H1 (cell line): ENCODE data around the gene HMX1. TPM values are rescaled to one million over a fixed set of nuclear protein-coding genes. Genes with fewer than 3 reads are reported as not detected.

ENCODE experiments used
- CTCF ChIA-PET: fragments of 300-600 bp; sonication (Branson Sonifier 250); formaldehyde crosslinking; loops from one replicate; lab custom pipeline; 2021; ENCODE audit not compliant: partially characterized antibody; lab: Charles Lee
- POLR2A ChIA-PET: fragments of 300-600 bp; sonication (Branson Sonifier 250); formaldehyde crosslinking; loops from one replicate; lab custom pipeline; 2021; ENCODE audit warnings: inconsistent platforms; ENCODE audit not compliant: partially characterized antibody; lab: Charles Lee
- DNase-seq, 2 experiments: peaks; one replicate each; pipeline versions ENCODE4 v3.0.0 to v3.0.0-alpha.2; 2010 to 2022; ENCODE audit warnings: low spot score in 2 of 2, low read depth in 1 of 2, mixed read lengths in 1 of 2
- FAIRE-seq: peaks from 2 replicates; lab custom pipeline; 2011; peaks lifted over from hg19 to GRCh38; lab: Jason Lieb, UNC
- H2AFZ ChIP-seq: 2 replicates; pipeline ENCODE4 v1.8.1; 2012; ENCODE audit warnings: low read length, inconsistent platforms
- H2AK5ac ChIP-seq: 2 replicates; pipeline ENCODE4 v1.6.1; 2013; ENCODE audit warnings: low read depth, low read length
- H2BK120ac ChIP-seq: replicated peaks from 2 replicates; pipeline ENCODE3; 2013; ENCODE audit warnings: low read depth, low read length, inconsistent platforms
- H2BK12ac ChIP-seq: 2 replicates; pipeline ENCODE4 v1.6.1; 2013; ENCODE audit warnings: low read depth, low read length
- H2BK15ac ChIP-seq: 2 replicates; pipeline ENCODE4 v1.6.1; 2013; ENCODE audit warnings: low read length
- H2BK20ac ChIP-seq: 2 replicates; pipeline ENCODE4 v1.6.1; 2013; ENCODE audit warnings: low read length
- H2BK5ac ChIP-seq: 2 replicates; pipeline ENCODE4 v1.6.1; 2013; ENCODE audit warnings: low read depth, low read length
- H3K14ac ChIP-seq: 2 replicates; pipeline ENCODE4 v1.6.1; 2013; ENCODE audit warnings: inconsistent platforms; ENCODE audit not compliant: insufficient read length
- H3K18ac ChIP-seq: 2 replicates; pipeline ENCODE4 v1.6.1; 2013; ENCODE audit warnings: low read length; ENCODE audit errors: extremely low read depth
- H3K23ac ChIP-seq: 2 replicates; pipeline ENCODE4 v1.6.1; 2013; ENCODE audit warnings: inconsistent platforms; ENCODE audit not compliant: insufficient read length
- H3K23me2 ChIP-seq: 2 replicates; pipeline ENCODE4 v1.6.1; 2013; ENCODE audit warnings: low read depth, low read length
- H3K27ac ChIP-seq: 2 replicates; pipeline ENCODE4 v1.6.1; 2011; ENCODE audit warnings: low read depth, low read length, inconsistent platforms
- H3K27me3 ChIP-seq, 4 experiments: replicated peaks in 1 of 4; 1 replicate in 1 of 4; 2 replicates in 3 of 4; pipeline versions ENCODE4 v1.6.1 to v1.8.1; 2011 to 2013; ENCODE audit warnings: low read length in 3 of 4, mild to moderate bottlenecking in 3 of 4, inconsistent platforms in 2 of 4, mixed read lengths in 2 of 4, moderate library complexity in 1 of 4; ENCODE audit not compliant: control insufficient read depth in 3 of 4, insufficient read depth in 3 of 4; ENCODE audit errors: extremely low read depth in 1 of 4
- H3K36me3 ChIP-seq, 4 experiments: 2 replicates each; pipeline versions ENCODE4 v1.6.1 to v1.8.1; 2011 to 2013; ENCODE audit warnings: mild to moderate bottlenecking in 4 of 4, low read length in 3 of 4, moderate library complexity in 2 of 4, control low read depth in 1 of 4, inconsistent platforms in 1 of 4; ENCODE audit not compliant: insufficient read depth in 4 of 4, control insufficient read depth in 2 of 4
- H3K4ac ChIP-seq: replicated peaks from 2 replicates; pipeline ENCODE3; 2013; ENCODE audit warnings: low read length, low read depth, mixed read lengths, inconsistent platforms; ENCODE audit not compliant: insufficient read length
- H3K4me1 ChIP-seq, 4 experiments: replicated peaks in 1 of 4; 1 replicate in 1 of 4; 2 replicates in 3 of 4; pipeline versions ENCODE4 v1.6.1 to v1.8.1; 2011 to 2013; ENCODE audit warnings: low read length in 3 of 4, inconsistent platforms in 2 of 4, mixed read lengths in 1 of 4; ENCODE audit not compliant: insufficient read depth in 4 of 4, control insufficient read depth in 3 of 4
- H3K4me2 ChIP-seq, 2 experiments: 2 replicates each; pipeline versions ENCODE4 v1.6.1 to v1.8.1; 2011 to 2013; ENCODE audit warnings: low read depth in 2 of 2, low read length in 2 of 2, control low read depth in 1 of 2, inconsistent platforms in 1 of 2, mild to moderate bottlenecking in 1 of 2; ENCODE audit not compliant: insufficient read depth in 1 of 2
- H3K4me3 ChIP-seq, 4 experiments: fragments of 200-600, 300-600 bp in 1 of 4; sonication (generic), shearing (Covaris generic), sonication (Bioruptor Twin) in 1 of 4; 2 replicates each; pipeline versions ENCODE4 v1.5.1 to v1.8.1; 2011 to 2016; ENCODE audit warnings: low read length in 4 of 4, low read depth in 3 of 4, control low read depth in 2 of 4, inconsistent platforms in 2 of 4, mild to moderate bottlenecking in 2 of 4, mixed read lengths in 1 of 4, moderate library complexity in 1 of 4; ENCODE audit not compliant: insufficient read depth in 2 of 4; ENCODE audit errors: extremely low read depth in 1 of 4
- H3K56ac ChIP-seq: replicated peaks from 2 replicates; pipeline ENCODE3; 2013; ENCODE audit warnings: low read depth, mild to moderate bottlenecking, mixed read lengths, low read length, inconsistent platforms; ENCODE audit not compliant: insufficient read length
- H3K79me1 ChIP-seq: 2 replicates; pipeline ENCODE4 v1.6.1; 2013; ENCODE audit warnings: low read depth, low read length, control low read depth
- H3K79me2 ChIP-seq, 2 experiments: 2 replicates each; pipeline versions ENCODE4 v1.6.1 to v1.8.1; 2012 to 2013; ENCODE audit warnings: low read length in 2 of 2, mild to moderate bottlenecking in 2 of 2, inconsistent platforms in 1 of 2; ENCODE audit not compliant: insufficient read depth in 2 of 2, control insufficient read depth in 1 of 2
- H3K9ac ChIP-seq, 4 experiments: replicated peaks in 1 of 4; 1 replicate in 1 of 4; 2 replicates in 3 of 4; pipeline versions ENCODE4 v1.6.1 to v1.8.1; 2011 to 2013; ENCODE audit warnings: low read depth in 3 of 4, low read length in 3 of 4, control low read depth in 2 of 4, mild to moderate bottlenecking in 2 of 4, moderate library complexity in 2 of 4, inconsistent platforms in 1 of 4; ENCODE audit errors: extremely low read depth in 1 of 4
- H3K9me3 ChIP-seq, 2 experiments: 2 replicates each; pipeline versions ENCODE4 v1.6.1 to v1.8.1; 2012 to 2013; ENCODE audit warnings: mild to moderate bottlenecking in 2 of 2, moderate library complexity in 2 of 2, control low read depth in 1 of 2, inconsistent platforms in 1 of 2, low read depth in 1 of 2, low read length in 1 of 2, mixed read lengths in 1 of 2; ENCODE audit not compliant: insufficient read depth in 2 of 2
- H4K20me1 ChIP-seq, 2 experiments: replicated peaks in 1 of 2; 2 replicates each; pipeline versions ENCODE3 to v1.8.1; 2011 to 2013; ENCODE audit warnings: inconsistent platforms in 2 of 2, low read length in 2 of 2, mild to moderate bottlenecking in 1 of 2; ENCODE audit not compliant: insufficient read depth in 2 of 2, control insufficient read depth in 1 of 2
- H4K5ac ChIP-seq: 2 replicates; pipeline ENCODE4 v1.6.1; 2013; ENCODE audit warnings: low read length, low read depth, mixed read lengths, inconsistent platforms; ENCODE audit not compliant: insufficient read length
- H4K8ac ChIP-seq: 2 replicates; pipeline ENCODE4 v1.8.0; 2013; ENCODE audit warnings: mild to moderate bottlenecking, moderate library complexity, low read length, inconsistent platforms; ENCODE audit not compliant: insufficient read depth; ENCODE audit errors: extremely low read depth
- H4K91ac ChIP-seq: replicated peaks from 2 replicates; pipeline ENCODE3; 2013; ENCODE audit warnings: low read length, mixed read lengths, inconsistent platforms; ENCODE audit not compliant: insufficient read length
- CREB1 ChIP-seq: IDR thresholded peaks from 2 replicates; pipeline ENCODE4 v1.6.1; 2012; ENCODE audit warnings: inconsistent platforms
- CTBP2 ChIP-seq: IDR thresholded peaks from 2 replicates; pipeline ENCODE4 v1.7.0; 2011; ENCODE audit warnings: borderline replicate concordance, mild to moderate bottlenecking, moderate library complexity, mixed read lengths, low read length; ENCODE audit not compliant: insufficient read depth, insufficient read length
- JUN ChIP-seq: IDR thresholded peaks from 2 replicates; pipeline ENCODE4 v1.6.1; 2011; ENCODE audit warnings: low read depth, mild to moderate bottlenecking, improper control_type of control experiment, low read length
- MAFK ChIP-seq: IDR thresholded peaks from 2 replicates; pipeline ENCODE4 v1.6.1; 2012; ENCODE audit warnings: low read depth, mild to moderate bottlenecking, improper control_type of control experiment, low read length
- POLR2A ChIP-seq, 2 experiments: IDR thresholded peaks; 1 replicate in 1 of 2; 2 replicates in 1 of 2; pipeline ENCODE4 v1.6.1; 2011; ENCODE audit warnings: low read depth in 2 of 2, low read length in 2 of 2, mild to moderate bottlenecking in 2 of 2; ENCODE audit errors: control extremely low read depth in 1 of 2
- RAD21 ChIP-seq, 2 experiments: IDR thresholded peaks in 1 of 2; conservative IDR thresholded peaks in 1 of 2; 2 replicates each; pipeline ENCODE4 v1.6.1; 2011; ENCODE audit warnings: low read depth in 2 of 2, low read length in 2 of 2, improper control_type of control experiment in 1 of 2, inconsistent platforms in 1 of 2, mild to moderate bottlenecking in 1 of 2, moderate library complexity in 1 of 2
- RNF2 ChIP-seq: fragments of 200-900, 300-1000 bp; sonication (generic); IDR thresholded peaks from 2 replicates; pipeline ENCODE4 v1.7.1; 2016; ENCODE audit warnings: borderline replicate concordance, low read depth, mild to moderate bottlenecking, antibody characterized with exemption, low read length; ENCODE audit not compliant: poor library complexity, severe bottlenecking; ENCODE audit errors: missing control alignments
- SIRT6 ChIP-seq: IDR thresholded peaks from one replicate; pipeline ENCODE4 v1.7.1; 2012; ENCODE audit warnings: low read length, inconsistent platforms
- ZNF274 ChIP-seq: IDR thresholded peaks from 2 replicates; pipeline ENCODE4 v1.7.0; 2012; ENCODE audit warnings: low read length, borderline replicate concordance; ENCODE audit errors: extremely low read depth
- whole genome bisulfite sequencing, 2 experiments: shearing (Covaris generic) in 1 of 2; methylation state at CpG; one replicate each; pipeline versions ENCODE4 v1.1.6 to v1.1.7; 2013 to 2015; ENCODE audit warnings: low lambda C conversion rate in 2 of 2, mixed read lengths in 2 of 2, inconsistent platforms in 1 of 2, low coverage in 1 of 2, missing lambda C conversion rate in 1 of 2; ENCODE audit not compliant: insufficient replicate concordance in 2 of 2, insufficient coverage in 1 of 2, insufficient read length in 1 of 2; ENCODE audit errors: extremely low coverage in 1 of 2, missing lambda C conversion rate in 1 of 2; 5-methylcytosine and 5-hydroxymethylcytosine counted together
- polyA plus RNA-seq, 7 experiments: library from polyadenylated mRNA; depleted of rRNA in 3 of 7; stranded (reverse) in 5 of 7; unstranded in 2 of 7; fragments of >200 nt in 5 of 7; fragments of 200-250 nt in 2 of 7; gene quantifications; 1 replicate in 5 of 7; 2 replicates in 1 of 7; 4 replicates in 1 of 7; pipeline versions ENCODE4 v1.2.1 to v1.2.3, GENCODE V29; 2011 to 2013; ENCODE audit warnings: missing spikeins in 2 of 7, mixed read lengths in 2 of 7
- total RNA-seq: library from RNA; stranded (reverse); fragmentation: NEBNext Ultra II Directional; extraction: Animal tissue kit (Norgen Biotek cat#: 25700); gene quantifications from 2 replicates; pipeline ENCODE4 v1.2.1, GENCODE V29; 2021
- TF ChIP-seq, protein P1 (sequence below): IDR thresholded peaks from 2 replicates; pipeline ENCODE4 v1.6.1; 2012; ENCODE audit warnings: inconsistent platforms

HMX1 gene
- total and polyA plus RNA-seq, 2 of the 8 experiments (the other 6 are each of a cell fraction or from before 2014, with no cell fraction given) = 0.26 TPM; not detected in 1

DNA sequence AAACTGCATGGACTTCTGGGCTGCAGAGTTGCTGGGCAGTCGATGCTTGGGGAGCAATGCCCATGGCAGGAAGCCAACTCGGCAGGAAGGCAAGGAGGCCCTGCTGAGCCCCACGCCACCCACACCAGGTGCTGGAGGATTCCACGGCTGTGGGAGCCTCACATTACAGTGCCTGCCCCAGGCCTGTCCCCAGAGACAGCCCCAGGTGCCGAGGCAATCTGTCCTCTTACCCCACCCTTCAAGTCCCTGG is 53.9 kb downstream of the HMX1 start:
- Histone ChIP-seq H3K56ac (no peak overlapping the region), H3K36me3 (no peaks in the 10 kb centered on the region), H3K27ac (no peak overlapping the region), H3K23ac (no peak overlapping the region), H2AK5ac (no peak overlapping the region), H3K4me2 (no peak overlapping the region), H2AFZ (no peak overlapping the region), H2BK12ac (no peak overlapping the region), H3K4me3 (no peak overlapping the region), H3K9ac (no peak overlapping the region), H3K4me1 (no peaks in the 10 kb centered on the region), H4K91ac (no peak overlapping the region), H3K18ac (no peak overlapping the region), H3K9me3 (no peaks in the 10 kb centered on the region), H4K8ac (no peak overlapping the region), H4K5ac (no peak overlapping the region), H3K79me2 (no peaks in the 10 kb centered on the region), H3K23me2 (no peaks in the 10 kb centered on the region), H3K4ac (no peak overlapping the region), H2BK15ac (no peak overlapping the region), H4K20me1 (peaks cover 0 to 3% of the 10 kb centered on the region in 2 experiments), H2BK20ac (no peak overlapping the region), H3K27me3 (no peaks in the 10 kb centered on the region), H2BK5ac (no peak overlapping the region), H3K14ac (no peak overlapping the region), H3K79me1 (no peaks in the 10 kb centered on the region), H2BK120ac (no peak overlapping the region)
- ChIA-PET CTCF (interaction anchor here (0.8 to 2.1 kb wide), 5 partner anchors 17 to 154 kb away, joined by 3 to 7 read pairs (median 5); no protein-coding TSS in a partner anchor), POLR2A (no interaction called here)
- TF ChIP-seq RNF2 = no peak
- TF ChIP-seq POLR2A (IDR thresholded peaks at IDR 0.05; ENCODE audit: control extremely low read depth in 1 of 2, low read depth in 2 of 2, low read length in 2 of 2) = no peak
- no peak for TF ChIP-seq JUN
- no peak for TF ChIP-seq SIRT6
- TF ChIP-seq, protein P1, sequence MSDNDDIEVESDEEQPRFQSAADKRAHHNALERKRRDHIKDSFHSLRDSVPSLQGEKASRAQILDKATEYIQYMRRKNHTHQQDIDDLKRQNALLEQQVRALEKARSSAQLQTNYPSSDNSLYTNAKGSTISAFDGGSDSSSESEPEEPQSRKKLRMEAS = no peak
- no peak for TF ChIP-seq MAFK
- no peak for TF ChIP-seq CTBP2
- no peak for TF ChIP-seq CREB1
- TF ChIP-seq RAD21 (IDR thresholded peaks at IDR 0.05 in 1 of 2, conservative IDR thresholded peaks at IDR 0.05 in 1 of 2; ENCODE audit: low read depth in 2 of 2, low read length in 2 of 2) = no peak
- TF ChIP-seq ZNF274 = no peak
- no peak for FAIRE-seq
- DNase-seq = no peak
- 69% methylated on average over 5 of the region's 5 CpGs; no CpG with 5 or more reads in 1 of the 2 experiments for WGBS, 2 experiments
